ENCODE data around the gene CD200R1.

Gene CD200R1

GRCh38 chr3:112888381-112889085, 86.4 kb downstream of the CD200R1 start:
- H3K27ac ChIP-seq: no peak overlapping the region
- TF ChIP-seq CTCF (conservative IDR thresholded peaks at IDR 0.05): no peak

- no peak for TF ChIP-seq CTCF (conservative IDR thresholded peaks at IDR 0.05)
- no peak overlapping the region for H3K27ac ChIP-seq
These were observed 90.1 kb downstream of the CD200R1 start for GRCh38 chr3:112884678-112885290.

GRCh38 chr3:112881891-112882290, 93.0 kb downstream of the CD200R1 start:
- TF ChIP-seq CTCF (conservative IDR thresholded peaks at IDR 0.05): no peak
- no peak overlapping the region for H3K27ac ChIP-seq

GRCh38 chr3:112875561-112875960, 99.3 kb downstream of the CD200R1 start:
- H3K27ac ChIP-seq: no peak overlapping the region
- TF ChIP-seq CTCF (conservative IDR thresholded peaks at IDR 0.05): no peak

- TF ChIP-seq CTCF (conservative IDR thresholded peaks at IDR 0.05): no peak
- H3K27ac ChIP-seq: no peak overlapping the region
These were observed 100.2 kb downstream of the CD200R1 start for GRCh38 chr3:112874725-112875124.

GRCh38 chr3:112873632-112874031, 101.3 kb downstream of the CD200R1 start:
- no peak overlapping the region for H3K27ac ChIP-seq
- TF ChIP-seq CTCF (conservative IDR thresholded peaks at IDR 0.05): no peak

GRCh38 chr3:112871735-112872134, 103.2 kb downstream of the CD200R1 start:
- no peak for TF ChIP-seq CTCF (conservative IDR thresholded peaks at IDR 0.05)
- no peak overlapping the region for H3K27ac ChIP-seq

All from VCaP (cell line).